Transverse colon (tissue), 4 donors: Measurements from ENCODE around the gene TUBE1. TPM values are rescaled to one million over a fixed set of nuclear protein-coding genes. Genes with fewer than 3 reads are reported as not detected.
A peak's percentile ranks its signal among the peaks of the same experiment; 100 is the strongest.
"Not testable (repeated sequence)": the region's sequence is repeated elsewhere in the genome, so short reads cannot be mapped to it uniquely, and the experiment has no call there.

Source experiments
- DNase-seq: peaks from one replicate; pipeline ENCODE4 v3.0.0-alpha.2; 2019
- H3K27ac ChIP-seq, 4 donors: fragments of 200-600 bp; sonication (generic); 2 replicates each; pipeline ENCODE4 v1.5.1; 2016 to 2018; ENCODE audit warnings: inconsistent platforms in 4 of 4
- H3K27me3 ChIP-seq: fragments of 200-600 bp; sonication (generic); 2 replicates; pipeline ENCODE4 v1.5.1; 2017; ENCODE audit warnings: inconsistent platforms
- H3K36me3 ChIP-seq, 4 donors: fragments of 200-600 bp; sonication (generic); 2 replicates each; pipeline ENCODE4 v1.5.1; 2017 to 2019; ENCODE audit warnings: inconsistent platforms in 4 of 4
- H3K4me1 ChIP-seq, 4 donors: fragments of 200-600 bp; sonication (generic); 2 replicates each; pipeline ENCODE4 v1.5.1; 2017 to 2020; ENCODE audit warnings: inconsistent platforms in 4 of 4
- H3K4me3 ChIP-seq, 4 donors: fragments of 200-600 bp; sonication (generic); 1 replicate in 1 of 4; 2 replicates in 3 of 4; pipeline versions ENCODE4 v1.5.1 to v1.6.1; 2017 to 2019; ENCODE audit warnings: inconsistent platforms in 4 of 4
- H3K9me3 ChIP-seq, 2 donors: fragments of 200-600 bp; sonication (generic); 2 replicates each; pipeline ENCODE4 v1.5.1; 2017 to 2019; ENCODE audit warnings: inconsistent platforms in 2 of 2
- CTCF ChIP-seq, 5 experiments: fragments of 200-600 bp in 3 of 5; fragments of 450-650 bp in 2 of 5; sonication (generic) in 3 of 5; IDR thresholded peaks; 1 replicate in 2 of 5; 2 replicates in 3 of 5; pipeline ENCODE4 v1.5.1; 2016 to 2017; ENCODE audit warnings: antibody characterized with exemption in 5 of 5, inconsistent platforms in 3 of 5, mild to moderate bottlenecking in 2 of 5, moderate library complexity in 1 of 5
- EP300 ChIP-seq: sonication (generic); formaldehyde crosslinking; IDR thresholded peaks from one replicate; pipeline ENCODE4 v1.6.1; 2017; ENCODE audit warnings: antibody characterized with exemption, low read depth
- POLR2A ChIP-seq: fragments of 450-650 bp; IDR thresholded peaks from one replicate; pipeline ENCODE4 v1.6.1; 2016; ENCODE audit warnings: antibody characterized with exemption, mild to moderate bottlenecking, moderate library complexity
- POLR2AphosphoS5 ChIP-seq, 3 donors: sonication (generic); formaldehyde crosslinking; IDR thresholded peaks; one replicate each; pipeline ENCODE4 v1.6.1; 2016; ENCODE audit warnings: antibody characterized with exemption in 3 of 3
- whole genome bisulfite sequencing, 2 donors: methylation state at CpG; one replicate each; pipeline ENCODE4 v1.1.5; 2018; ENCODE audit warnings: low coverage in 1 of 2; 5-methylcytosine and 5-hydroxymethylcytosine counted together
- in situ Hi-C, 4 donors: fragments of 200-750 bp; cut with MboI; loops; one replicate each; pipeline versions ENCODE4 v1.15.0 to v1.15.1; 2017; ENCODE audit warnings: low sequenced_read_pairs in 3 of 4, low pct_ligation_motif_present in 1 of 4, low pct_unique_long_range_greater_than_20kb in 1 of 4
- intact Hi-C: fragments of 100-400 bp; cut with DNase I; formaldehyde crosslinking; loops from one replicate; pipeline ENCODE4 v1.15.1; 2023; ENCODE audit warnings: low total_unique reads
- total RNA-seq, 4 donors: library from RNA; depleted of rRNA; stranded (reverse); fragments of >200 nt; gene quantifications; one replicate each; pipeline ENCODE4 v1.1.0, GENCODE V29; 2016

The TUBE1 gene
- total RNA-seq, 4 donors from 2014 or later, result 15.9 to 48.4 (median 26.5) TPM

DNA sequence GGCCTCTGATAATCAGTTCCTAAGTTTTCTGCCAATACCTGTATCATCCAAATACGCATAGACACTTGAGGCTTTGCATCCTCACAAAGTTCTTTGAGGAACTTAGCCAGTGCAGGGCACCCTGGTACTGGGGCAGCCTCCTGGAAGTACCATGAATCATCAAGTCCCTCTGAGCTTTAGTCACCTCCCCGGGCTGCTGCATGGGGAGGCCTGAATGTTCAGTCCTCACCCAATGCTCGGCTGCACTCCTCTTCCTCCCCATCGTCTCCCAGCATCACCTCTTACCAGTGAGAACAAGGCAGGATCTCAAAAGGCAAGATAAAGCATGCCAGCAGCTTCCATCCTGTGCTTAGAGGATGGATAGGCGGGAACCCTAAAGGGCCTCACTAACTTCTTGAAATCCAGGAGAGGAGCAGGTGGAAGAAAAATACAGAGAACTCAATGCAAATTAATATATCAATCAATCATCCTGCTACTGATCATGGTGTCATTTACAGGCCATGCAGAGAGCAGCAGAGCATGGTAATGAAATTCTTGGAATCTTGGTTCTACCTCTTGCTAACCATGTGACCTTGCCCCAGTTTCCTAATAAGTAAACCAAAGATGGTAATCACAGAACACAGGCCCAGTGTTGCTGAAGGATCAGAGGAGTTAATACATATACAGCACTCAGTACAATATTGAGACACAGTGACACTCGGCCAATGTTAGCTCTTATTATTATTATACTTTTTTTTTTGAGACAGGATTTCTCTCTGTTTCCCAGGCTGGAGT is 38.1 kb downstream of the TUBE1 start:
- in situ Hi-C loops, result loop anchor here in 2 of 4 donors (10.0 to 25.0 kb wide), 2 partner anchors 344 to 787 kb away; a partner anchor contains a TSS
- TF ChIP-seq POLR2AphosphoS5 (IDR thresholded peaks at IDR 0.05), result no peak
- TF ChIP-seq CTCF (IDR thresholded peaks at IDR 0.05), result no peak
- no peak for TF ChIP-seq EP300
- no peak for TF ChIP-seq POLR2A
- H3K4me1 ChIP-seq, result peaks cover 0 to 7% (median 0%) of the 10 kb centered on the region in 4 donors
- no peaks in the 10 kb centered on the region for H3K36me3 ChIP-seq
- no peaks in the 10 kb centered on the region for H3K27me3 ChIP-seq
- DNase-seq, result no peak
- WGBS, 2 donors, result 88 to 100% methylated on average over 1 to 6 of the region's 6 CpGs
- H3K4me3 ChIP-seq, result no peak overlapping the region
- intact Hi-C loops, result no loop called here
- H3K27ac ChIP-seq, result no peak overlapping the region
- no peaks in the 10 kb centered on the region for H3K9me3 ChIP-seq

DNA sequence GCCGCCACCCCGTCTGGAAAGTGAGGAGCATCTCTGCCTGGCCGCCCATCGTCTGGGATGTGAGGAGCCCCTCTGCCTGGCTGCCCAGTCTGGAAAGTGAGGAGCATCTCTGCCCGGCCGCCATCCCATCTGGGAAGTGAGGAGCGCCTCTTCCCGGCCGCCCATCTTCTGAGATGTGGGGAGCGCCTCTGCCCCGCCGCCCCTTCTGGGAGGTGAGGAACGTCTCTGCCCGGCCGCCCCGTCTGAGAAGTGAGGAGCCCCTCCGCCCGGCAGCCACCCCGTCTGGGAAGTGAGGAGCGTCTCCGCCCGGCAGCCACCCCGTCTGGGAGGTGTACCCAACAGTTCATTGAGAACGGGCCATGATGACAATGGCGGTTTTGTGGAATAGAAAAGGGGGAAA is 39.8 kb downstream of the TUBE1 start:
- in situ Hi-C loops, result loop anchor here in 2 of 4 donors (10.0 to 25.0 kb wide), 2 partner anchors 343 to 785 kb away; a partner anchor contains a TSS
- H3K36me3 ChIP-seq, H3K4me3 ChIP-seq, H3K27me3 ChIP-seq, H3K9me3 ChIP-seq, H3K27ac ChIP-seq, DNase-seq, intact Hi-C loops: not testable (repeated sequence)
- H3K4me1 ChIP-seq, result peaks cover 0 to 10% (median 6%) of the 10 kb centered on the region in 4 donors
- 90 to 95% methylated on average over 2 to 25 of the region's 25 CpGs for WGBS, 2 donors

DNA sequence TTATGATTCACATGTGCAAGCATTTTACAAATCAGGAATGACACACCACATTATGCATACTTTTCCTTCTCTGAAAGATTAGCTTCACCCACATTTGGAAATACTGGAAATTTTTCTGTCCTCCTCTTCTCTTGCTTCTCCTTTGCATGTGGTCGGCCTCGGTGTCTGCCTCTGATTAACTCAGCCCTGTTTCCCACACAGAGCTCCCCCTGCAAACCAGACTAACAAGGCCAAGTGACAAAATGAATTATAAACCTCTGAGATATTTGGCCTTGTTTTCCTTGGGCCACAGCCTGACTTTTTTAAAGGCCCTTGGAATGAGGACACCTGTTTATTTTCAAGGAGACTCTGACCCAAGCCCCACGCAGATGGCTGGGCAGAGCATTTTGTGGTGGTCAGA is 42.4 kb downstream of the TUBE1 start:
- DNase-seq, result no peak
- no peaks in the 10 kb centered on the region for H3K9me3 ChIP-seq
- H3K4me1 ChIP-seq, result peaks cover 0 to 10% (median 6%) of the 10 kb centered on the region in 4 donors
- TF ChIP-seq POLR2AphosphoS5 (IDR thresholded peaks at IDR 0.05) (peak in 2 of 3 donors; percentile 31 to 55), EP300 (no peak), POLR2A (no peak)
- H3K27ac ChIP-seq, result peak overlapping the region in 2 of 4 donors; percentile 1 to 16
- intact Hi-C loops (loop anchor here (5.0 kb wide), 2 partner anchors 48 to 338 kb away; no protein-coding TSS in a partner anchor), in situ Hi-C loops (loop anchor here in 2 of 4 donors (10.0 to 25.0 kb wide), 2 partner anchors 340 to 783 kb away; a partner anchor contains a TSS)
- WGBS, 2 donors, result 37 to 50% methylated on average over 2 to 3 of the region's 3 CpGs
- no peak overlapping the region for H3K4me3 ChIP-seq
- no peaks in the 10 kb centered on the region for H3K36me3 ChIP-seq
- no peaks in the 10 kb centered on the region for H3K27me3 ChIP-seq

- Histone ChIP-seq H3K27ac (peak overlapping the region in 2 of 4 donors; percentile 1 to 16), H3K27me3 (no peaks in the 10 kb centered on the region), H3K9me3 (no peaks in the 10 kb centered on the region), H3K4me3 (no peak overlapping the region), H3K36me3 (no peaks in the 10 kb centered on the region), H3K4me1 (peaks cover 0 to 10% (median 6%) of the 10 kb centered on the region in 4 donors)
- intact Hi-C loops (loop anchor here (5.0 kb wide), 2 partner anchors 47 to 337 kb away; no protein-coding TSS in a partner anchor), in situ Hi-C loops (loop anchor here in 2 of 4 donors (10.0 to 25.0 kb wide), 2 partner anchors 339 to 782 kb away; a partner anchor contains a TSS)
- no peak for DNase-seq
- 63 to 71% methylated on average over 4 to 8 of the region's 8 CpGs for WGBS, 2 donors
- TF ChIP-seq POLR2A (no peak), POLR2AphosphoS5 (IDR thresholded peaks at IDR 0.05) (no peak), EP300 (no peak), CTCF (IDR thresholded peaks at IDR 0.05) (no peak)
Observed at GRCh38 chr6:112044196-112044595, 43.1 kb downstream of the TUBE1 start.
